Skeletal muscle tissue (tissue), 4 donors: ENCODE data around the gene EXOC4. TPM values are rescaled to one million over a fixed set of nuclear protein-coding genes. Genes with fewer than 3 reads are reported as not detected.

ENCODE experiments used
- H3K27ac ChIP-seq: one replicate; pipeline ENCODE4 v1.7.0; 2013; ENCODE audit warnings: mild to moderate bottlenecking, low read depth, low read length, inconsistent platforms
- H3K27me3 ChIP-seq, 3 donors: one replicate each; pipeline ENCODE4 v1.7.0; 2013; ENCODE audit warnings: low read length in 3 of 3; ENCODE audit not compliant: control insufficient read depth in 3 of 3, insufficient read depth in 3 of 3
- H3K36me3 ChIP-seq, 3 donors: one replicate each; pipeline ENCODE4 v1.7.0; 2013; ENCODE audit warnings: low read length in 3 of 3; ENCODE audit not compliant: control insufficient read depth in 3 of 3, insufficient read depth in 3 of 3
- H3K4me1 ChIP-seq, 3 donors: one replicate each; pipeline ENCODE4 v1.7.0; 2013; ENCODE audit warnings: low read length in 3 of 3, mild to moderate bottlenecking in 3 of 3; ENCODE audit not compliant: control insufficient read depth in 3 of 3, insufficient read depth in 3 of 3
- H3K4me3 ChIP-seq, 3 donors: one replicate each; pipeline ENCODE4 v1.7.0; 2013; ENCODE audit warnings: low read length in 3 of 3
- H3K9ac ChIP-seq, 3 donors: one replicate each; pipeline ENCODE4 v1.7.0; 2013; ENCODE audit warnings: low read length in 3 of 3, mild to moderate bottlenecking in 3 of 3, moderate library complexity in 2 of 3, low read depth in 1 of 3
- H3K9me3 ChIP-seq, 3 donors: one replicate each; pipeline ENCODE4 v1.7.0; 2013; ENCODE audit warnings: low read length in 3 of 3; ENCODE audit not compliant: control insufficient read depth in 3 of 3
- total RNA-seq: library from RNA; depleted of rRNA; stranded (reverse); fragments of >200 nt; gene quantifications from one replicate; pipeline ENCODE4 v1.2.3, GENCODE V29; 2014
- donor health status: Osteomylitis.

Gene EXOC4
- total RNA-seq, 1 donor from 2014 or later: 129 TPM

DNA sequence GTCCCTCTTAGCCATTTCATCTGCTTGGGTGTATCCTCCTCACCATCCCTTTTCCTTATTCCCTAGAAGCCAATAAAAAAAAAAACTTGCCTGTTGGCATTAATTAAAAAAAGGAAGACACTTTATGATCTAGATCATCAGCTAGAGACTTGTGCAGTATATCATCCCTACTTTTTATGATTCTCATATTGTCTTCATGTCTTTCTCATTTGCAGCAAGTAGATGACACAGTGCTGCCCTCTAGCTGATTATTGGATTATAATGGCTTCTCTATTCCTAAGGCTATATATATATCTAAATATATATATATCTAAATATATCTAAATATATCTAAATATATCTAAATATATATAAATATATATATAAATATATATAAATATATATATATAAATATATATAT, 601.9 kb downstream of the EXOC4 start:
- H3K4me3 ChIP-seq: no peak overlapping the region
- H3K36me3 ChIP-seq: no peaks in the 10 kb centered on the region
- no peaks in the 10 kb centered on the region for H3K27me3 ChIP-seq
- H3K27ac ChIP-seq: no peak overlapping the region
- peaks cover 8 to 16% (median 14%) of the 10 kb centered on the region in 3 donors for H3K4me1 ChIP-seq
- no peaks in the 10 kb centered on the region for H3K9me3 ChIP-seq
- H3K9ac ChIP-seq: no peak overlapping the region

DNA sequence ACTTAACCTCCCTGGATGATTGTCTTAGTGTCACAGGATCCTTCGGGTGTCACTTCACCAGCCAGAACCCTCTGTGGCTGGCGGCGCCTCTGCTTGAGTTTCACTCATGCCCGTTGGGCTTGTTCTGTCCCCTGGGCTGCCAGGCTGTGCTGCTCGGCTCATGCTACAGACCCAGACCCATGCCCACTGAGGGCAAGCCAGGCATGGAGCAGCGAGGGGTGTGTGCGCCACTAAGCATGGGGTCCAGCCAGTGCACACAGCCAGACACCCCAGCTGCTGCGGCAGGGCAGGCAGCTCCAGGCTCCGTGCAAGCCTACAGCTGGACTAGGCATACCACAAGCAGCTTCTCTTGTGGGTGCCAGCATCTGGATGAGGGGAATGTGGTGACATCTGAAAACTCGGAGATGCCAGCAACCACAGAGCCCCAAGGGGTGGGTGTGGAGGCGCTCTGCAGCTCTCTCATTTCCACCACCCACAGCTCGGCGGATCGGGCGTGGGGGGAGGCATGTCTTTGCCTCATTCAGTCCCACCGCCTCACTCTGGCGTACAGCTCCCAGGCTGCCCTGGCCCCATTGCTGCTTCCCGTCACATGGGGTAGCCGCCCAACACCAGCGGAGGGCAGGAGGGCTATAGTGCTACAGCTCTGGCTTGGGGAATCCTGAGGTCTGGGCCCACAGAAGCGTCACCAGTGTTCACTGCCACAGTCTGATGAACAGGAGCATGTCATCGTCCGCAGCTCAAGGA, 604.7 kb downstream of the EXOC4 start:
- H3K27ac ChIP-seq: no peak overlapping the region
- H3K36me3 ChIP-seq: no peaks in the 10 kb centered on the region
- no peak overlapping the region for H3K4me3 ChIP-seq

DNA sequence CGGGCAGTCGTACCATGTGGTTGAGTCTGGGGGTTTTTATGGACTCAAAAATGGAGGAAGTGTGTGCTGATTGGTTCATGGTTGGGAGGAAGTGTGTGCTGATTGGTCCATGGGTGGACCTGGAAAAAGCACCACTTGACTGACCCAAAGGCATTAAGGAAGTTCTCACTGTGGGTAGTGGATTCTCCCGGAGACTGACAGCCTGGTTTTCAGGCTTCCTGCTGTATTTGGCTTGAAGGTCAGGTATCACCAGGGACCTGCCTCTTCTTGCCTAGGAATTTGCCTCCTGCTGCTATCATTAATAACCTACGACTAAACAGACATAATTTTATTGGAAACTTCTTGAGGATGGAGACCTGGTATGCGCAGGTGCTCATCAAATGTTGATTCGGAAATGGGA, 605.4 kb downstream of the EXOC4 start:
- Histone ChIP-seq H3K27ac (no peak overlapping the region), H3K4me1 (peaks cover 8 to 13% (median 10%) of the 10 kb centered on the region in 3 donors), H3K9me3 (no peaks in the 10 kb centered on the region), H3K9ac (no peak overlapping the region), H3K27me3 (no peaks in the 10 kb centered on the region), H3K36me3 (no peaks in the 10 kb centered on the region), H3K4me3 (no peak overlapping the region)

More for the DNA sequence above, 604.7 kb downstream of the EXOC4 start:
- peaks cover 8 to 16% (median 14%) of the 10 kb centered on the region in 3 donors for H3K4me1 ChIP-seq
- no peak overlapping the region for H3K9ac ChIP-seq
- H3K9me3 ChIP-seq: no peaks in the 10 kb centered on the region
- H3K27me3 ChIP-seq: no peaks in the 10 kb centered on the region

DNA sequence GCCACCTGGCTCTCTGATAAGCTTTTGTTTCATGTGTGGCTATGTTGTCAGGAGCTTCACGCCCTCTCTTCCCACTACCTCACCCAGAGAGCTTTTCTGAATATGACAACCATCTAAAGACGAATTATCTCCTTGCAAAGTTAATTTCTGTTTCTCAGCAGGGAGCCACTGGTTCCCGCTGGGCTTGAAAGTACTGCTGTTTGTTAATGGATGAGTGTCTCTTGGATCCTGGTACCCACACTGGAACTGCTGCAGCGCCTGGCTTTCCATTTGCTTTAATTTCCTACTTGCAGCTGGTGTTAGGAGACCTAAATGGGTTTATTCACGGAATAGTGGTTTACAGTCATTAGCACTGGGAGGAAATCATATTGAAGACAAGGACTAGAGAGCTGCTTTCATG, 606.4 kb downstream of the EXOC4 start:
- H3K4me1 ChIP-seq: peaks cover 1 to 4% (median 3%) of the 10 kb centered on the region in 3 donors
- no peak overlapping the region for H3K9ac ChIP-seq
- H3K27ac ChIP-seq: no peak overlapping the region
- H3K27me3 ChIP-seq: no peaks in the 10 kb centered on the region
- no peaks in the 10 kb centered on the region for H3K9me3 ChIP-seq
- no peak overlapping the region for H3K4me3 ChIP-seq
- no peaks in the 10 kb centered on the region for H3K36me3 ChIP-seq

DNA sequence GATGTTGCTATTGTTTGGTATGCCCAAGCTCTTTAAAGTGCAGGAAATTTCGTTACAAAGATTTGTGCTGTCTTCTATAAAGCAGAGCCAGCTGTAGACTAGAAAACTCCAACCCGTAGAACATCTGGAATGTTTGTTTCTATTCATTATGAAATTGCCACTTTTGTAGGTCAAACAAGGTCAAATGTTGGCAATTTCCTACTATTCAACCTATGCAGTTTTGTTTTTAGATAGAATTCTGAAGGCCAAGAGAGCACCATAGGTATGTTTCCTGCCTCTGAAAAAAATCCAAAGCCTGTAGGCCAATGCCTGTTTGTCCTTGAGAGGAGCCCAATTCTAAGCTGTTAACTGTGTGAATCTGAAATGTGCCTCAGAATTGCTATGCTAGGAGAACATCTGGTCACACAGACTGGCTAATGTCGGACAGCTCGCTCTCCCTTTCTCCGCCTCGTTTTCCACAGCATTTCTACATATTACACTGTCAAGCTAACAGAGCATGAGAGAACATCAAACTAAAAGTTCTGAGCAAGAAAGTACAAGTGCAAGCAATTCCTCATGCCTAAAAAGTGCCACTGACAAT, 607.1 kb downstream of the EXOC4 start:
- no peak overlapping the region for H3K4me3 ChIP-seq
- H3K9ac ChIP-seq: no peak overlapping the region
- H3K9me3 ChIP-seq: no peaks in the 10 kb centered on the region
- H3K27ac ChIP-seq: no peak overlapping the region
- no peaks in the 10 kb centered on the region for H3K4me1 ChIP-seq
- no peaks in the 10 kb centered on the region for H3K36me3 ChIP-seq
- H3K27me3 ChIP-seq: no peaks in the 10 kb centered on the region

DNA sequence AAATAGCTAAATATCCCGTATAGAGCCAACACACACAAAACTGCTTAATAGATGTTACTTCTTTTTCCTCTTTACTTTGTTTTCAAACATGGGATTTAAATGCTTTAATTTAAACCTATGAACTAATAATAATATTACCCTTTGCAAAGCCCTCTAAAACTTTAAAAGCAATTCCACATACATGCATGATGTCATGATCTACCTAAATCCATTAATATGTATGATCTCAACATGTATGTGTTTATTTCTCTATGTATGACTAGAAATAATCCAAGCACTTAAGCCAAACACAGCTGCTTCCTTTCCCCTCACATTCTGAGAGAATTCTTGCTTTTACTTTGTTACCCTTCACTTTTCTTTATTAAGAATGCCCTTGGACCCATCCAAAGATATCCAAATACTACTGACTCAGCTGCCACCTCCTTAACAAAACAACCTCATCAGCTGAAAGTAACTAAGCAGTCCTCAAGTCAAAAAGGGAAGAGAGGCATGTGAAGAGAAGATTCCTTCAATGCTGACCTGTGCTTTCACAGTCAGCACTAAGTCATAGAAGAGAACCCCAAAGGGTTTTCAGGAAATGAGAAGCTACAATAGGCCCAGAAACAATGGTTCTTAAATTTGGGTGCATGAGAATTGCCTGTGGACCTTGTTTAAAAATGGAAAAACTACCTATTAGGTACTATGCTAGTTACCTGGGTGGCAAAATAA, 607.9 kb downstream of the EXOC4 start:
- Histone ChIP-seq H3K4me1 (no peaks in the 10 kb centered on the region), H3K27me3 (no peaks in the 10 kb centered on the region), H3K9ac (no peak overlapping the region), H3K36me3 (no peaks in the 10 kb centered on the region), H3K4me3 (no peak overlapping the region), H3K9me3 (no peaks in the 10 kb centered on the region), H3K27ac (no peak overlapping the region)

DNA sequence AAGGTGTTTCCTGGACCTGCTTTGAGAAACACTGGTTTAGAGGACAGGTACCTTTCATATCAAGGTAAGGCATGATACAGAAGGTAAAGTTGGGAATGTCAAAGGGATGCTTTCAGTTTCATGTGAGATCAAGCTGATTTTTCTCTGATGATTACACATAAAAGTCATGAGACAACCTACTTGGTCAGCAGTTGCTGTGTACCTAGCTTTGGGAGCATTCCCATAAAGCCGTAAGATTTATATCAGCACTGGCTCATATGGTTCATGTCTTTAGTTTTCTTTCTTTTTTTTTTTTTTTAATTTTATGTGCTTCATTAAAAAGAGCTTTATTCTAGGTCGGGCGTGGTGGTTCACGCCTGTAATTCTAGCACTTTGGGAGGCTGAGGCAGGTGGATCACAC, 609.0 kb downstream of the EXOC4 start:
- Histone ChIP-seq H3K9ac (no peak overlapping the region), H3K4me1 (no peaks in the 10 kb centered on the region), H3K27me3 (no peaks in the 10 kb centered on the region), H3K4me3 (no peak overlapping the region), H3K36me3 (no peaks in the 10 kb centered on the region), H3K9me3 (no peaks in the 10 kb centered on the region), H3K27ac (no peak overlapping the region)

DNA sequence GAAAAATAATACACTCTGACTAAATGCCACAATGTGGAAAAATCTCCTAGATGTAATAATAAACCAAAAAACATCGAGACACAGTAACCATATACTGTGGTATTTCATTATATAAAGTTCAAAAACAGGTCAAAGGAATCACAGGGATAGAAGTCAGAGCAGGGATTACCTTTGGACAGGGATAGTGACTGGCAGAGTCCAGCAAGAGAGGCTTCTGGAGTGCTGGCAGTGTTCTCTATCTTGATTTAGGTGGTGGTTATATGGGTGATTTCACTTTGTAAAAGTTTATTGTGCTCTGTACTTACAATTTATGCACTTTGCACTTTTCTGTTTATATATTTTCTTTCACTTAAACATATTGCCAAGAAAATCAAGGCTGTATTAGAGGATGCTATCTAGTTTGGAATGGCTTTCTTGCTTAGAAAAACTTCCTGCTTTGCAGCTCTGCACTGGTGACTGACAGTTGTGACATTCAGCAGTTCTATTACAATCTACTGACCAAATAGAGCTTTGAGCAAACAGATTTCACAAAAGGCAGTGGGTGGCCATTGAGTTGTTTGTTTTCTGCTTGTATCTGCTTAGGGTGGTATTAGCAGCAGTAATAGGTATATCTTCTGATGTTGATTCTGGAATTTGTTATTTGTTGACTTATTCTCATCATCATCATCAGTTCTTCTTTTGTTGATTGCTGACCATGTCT, 610.6 kb downstream of the EXOC4 start:
- Histone ChIP-seq H3K4me1 (no peaks in the 10 kb centered on the region), H3K27ac (no peak overlapping the region), H3K36me3 (no peaks in the 10 kb centered on the region), H3K9ac (no peak overlapping the region), H3K9me3 (no peaks in the 10 kb centered on the region), H3K27me3 (no peaks in the 10 kb centered on the region), H3K4me3 (no peak overlapping the region)

DNA sequence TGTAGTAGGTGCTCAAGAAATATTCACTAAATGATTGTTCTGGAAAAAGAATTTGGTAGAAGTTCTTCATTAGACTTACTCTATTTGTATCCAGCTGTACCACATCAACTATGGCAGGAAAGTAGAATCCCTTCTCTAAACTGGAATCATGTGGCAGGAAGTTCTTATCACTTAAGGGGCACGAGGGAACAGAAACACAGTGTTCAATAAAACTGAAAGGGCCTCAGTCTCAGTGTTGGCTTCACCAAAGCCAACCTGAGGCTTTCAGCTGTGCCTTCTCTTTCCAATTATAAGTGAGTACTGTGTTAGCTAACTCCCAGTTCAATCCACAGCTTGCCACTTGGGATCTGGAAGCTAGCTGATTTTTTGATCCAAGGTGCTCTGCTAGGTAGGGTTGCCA, 616.7 kb downstream of the EXOC4 start:
- no peaks in the 10 kb centered on the region for H3K9me3 ChIP-seq

DNA sequence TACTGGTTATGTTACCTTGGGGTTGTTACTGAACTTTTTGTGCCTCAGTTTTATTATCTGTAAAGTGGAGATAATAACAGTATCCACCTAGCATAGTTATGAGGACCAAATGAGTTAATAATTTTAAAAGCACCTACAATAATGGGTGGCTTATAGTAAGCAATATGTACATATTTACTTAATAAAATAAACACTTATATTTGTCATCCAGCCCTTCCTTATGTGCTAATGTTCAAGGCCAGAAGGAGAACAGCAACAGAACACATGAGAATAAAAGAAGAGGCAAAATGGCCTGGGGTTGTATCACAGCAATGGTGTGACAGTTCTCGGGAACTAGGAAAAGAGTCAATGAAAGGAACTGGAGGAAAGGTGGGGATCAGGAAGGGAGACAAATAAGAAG, 618.9 kb downstream of the EXOC4 start:
- no peak overlapping the region for H3K4me3 ChIP-seq
- H3K36me3 ChIP-seq: no peaks in the 10 kb centered on the region
- H3K4me1 ChIP-seq: no peaks in the 10 kb centered on the region
- H3K27me3 ChIP-seq: no peaks in the 10 kb centered on the region
- no peaks in the 10 kb centered on the region for H3K9me3 ChIP-seq
- no peak overlapping the region for H3K9ac ChIP-seq
- no peak overlapping the region for H3K27ac ChIP-seq

More for the DNA sequence above, 616.7 kb downstream of the EXOC4 start:
- Histone ChIP-seq H3K4me1 (no peaks in the 10 kb centered on the region), H3K4me3 (no peak overlapping the region), H3K27ac (no peak overlapping the region), H3K27me3 (no peaks in the 10 kb centered on the region), H3K9ac (no peak overlapping the region), H3K36me3 (no peaks in the 10 kb centered on the region)
